ENCODE measurements around the gene KRTAP5-7. TPM values are rescaled to one million over a fixed set of nuclear protein-coding genes. Genes with fewer than 3 reads are reported as not detected.
A peak's percentile ranks its signal among the peaks of the same experiment; 100 is the strongest.

KRTAP5-7 gene
- total RNA-seq, 1 experiment from 2014 or later: not detected

GRCh38 chr11:71499546-71499945 lies 27.5 kb upstream of the KRTAP5-7 start:
- Mint-ChIP-seq H3K9me3 (ENCODE audit: unreplicated experiment) (no peaks in the 10 kb centered on the region), H3K4me3 (ENCODE audit: unreplicated experiment) (no peak overlapping the region), H3K27me3 (ENCODE audit: insufficient read depth, unreplicated experiment) (no peaks in the 10 kb centered on the region), H3K36me3 (ENCODE audit: insufficient read depth, unreplicated experiment) (peaks cover 41% of the 10 kb centered on the region), H3K4me1 (ENCODE audit: low read depth, unreplicated experiment) (no peaks in the 10 kb centered on the region), H3K27ac (ENCODE audit: unreplicated experiment) (no peak overlapping the region)
- Histone ChIP-seq H3K9me3 (no peaks in the 10 kb centered on the region), H3K4me1 (no peaks in the 10 kb centered on the region), H3K4me3 (ENCODE audit: low read depth, low read length) (no peak overlapping the region), H3K36me3 (ENCODE audit: control insufficient read depth, insufficient read depth, low read length) (peaks cover 11% of the 10 kb centered on the region), H3K27me3 (replicated peaks; ENCODE audit: control insufficient read depth, insufficient read depth, low read length) (no peaks in the 10 kb centered on the region)
- ChIA-PET POLR2A (no interaction called here), CTCF (no interaction called here)
- no TSS peak for BruUV-seq (replicated peaks)
- intact Hi-C loops (cut with micrococcal nuclease; ENCODE audit: unreplicated experiment): no loop called here
- DNase-seq: peak in 1 of 2 experiments; percentile 24
- no peak for TF ChIP-seq CTCF (IDR thresholded peaks at IDR 0.05; ENCODE audit: insufficient read depth in 1 of 2, low read depth in 1 of 2, low read length in 1 of 2, severe bottlenecking in 1 of 2, unreplicated experiment in 1 of 2)

GRCh38 chr11:71500601-71501021 lies 26.5 kb upstream of the KRTAP5-7 start:
- no peak overlapping the region for H3K27ac Mint-ChIP-seq (ENCODE audit: unreplicated experiment)
- H3K9me3 Mint-ChIP-seq (ENCODE audit: unreplicated experiment): no peaks in the 10 kb centered on the region
- POLR2A ChIA-PET: no interaction called here
- H3K36me3 Mint-ChIP-seq (ENCODE audit: insufficient read depth, unreplicated experiment): peaks cover 31% of the 10 kb centered on the region
- no peak overlapping the region for H3K4me3 Mint-ChIP-seq (ENCODE audit: unreplicated experiment)
- no peak for TF ChIP-seq CTCF (IDR thresholded peaks at IDR 0.05; ENCODE audit: insufficient read depth in 1 of 2, low read depth in 1 of 2, low read length in 1 of 2, severe bottlenecking in 1 of 2, unreplicated experiment in 1 of 2)
- peak in 1 of 2 experiments; percentile 41 for DNase-seq
- no peaks in the 10 kb centered on the region for H3K4me1 ChIP-seq
- H3K36me3 ChIP-seq (ENCODE audit: control insufficient read depth, insufficient read depth, low read length): peaks cover 10% of the 10 kb centered on the region
- no peaks in the 10 kb centered on the region for H3K27me3 ChIP-seq (replicated peaks; ENCODE audit: control insufficient read depth, insufficient read depth, low read length)
- BruUV-seq (replicated peaks): no TSS peak
- H3K4me3 ChIP-seq (ENCODE audit: low read depth, low read length): no peak overlapping the region
- intact Hi-C loops (cut with micrococcal nuclease; ENCODE audit: unreplicated experiment): no loop called here
- CTCF ChIA-PET: no interaction called here
- no peaks in the 10 kb centered on the region for H3K27me3 Mint-ChIP-seq (ENCODE audit: insufficient read depth, unreplicated experiment)
- H3K4me1 Mint-ChIP-seq (ENCODE audit: low read depth, unreplicated experiment): no peaks in the 10 kb centered on the region
- no peaks in the 10 kb centered on the region for H3K9me3 ChIP-seq

GRCh38 chr11:71501071-71501985 lies 25.7 kb upstream of the KRTAP5-7 start:
- CTCF ChIA-PET: no interaction called here
- Mint-ChIP-seq H3K9me3 (ENCODE audit: unreplicated experiment) (no peaks in the 10 kb centered on the region), H3K4me3 (ENCODE audit: unreplicated experiment) (no peak overlapping the region), H3K27ac (ENCODE audit: unreplicated experiment) (no peak overlapping the region), H3K36me3 (ENCODE audit: insufficient read depth, unreplicated experiment) (peaks cover 25% of the 10 kb centered on the region), H3K4me1 (ENCODE audit: low read depth, unreplicated experiment) (no peaks in the 10 kb centered on the region), H3K27me3 (ENCODE audit: insufficient read depth, unreplicated experiment) (no peaks in the 10 kb centered on the region)
- peak in 1 of 2 experiments; percentile 34 for DNase-seq
- Histone ChIP-seq H3K4me1 (no peaks in the 10 kb centered on the region), H3K9me3 (no peaks in the 10 kb centered on the region), H3K36me3 (ENCODE audit: control insufficient read depth, insufficient read depth, low read length) (peaks cover 10% of the 10 kb centered on the region), H3K4me3 (ENCODE audit: low read depth, low read length) (no peak overlapping the region), H3K27me3 (replicated peaks; ENCODE audit: control insufficient read depth, insufficient read depth, low read length) (no peaks in the 10 kb centered on the region)
- intact Hi-C loops (cut with micrococcal nuclease; ENCODE audit: unreplicated experiment): no loop called here
- BruUV-seq (replicated peaks): no TSS peak
- POLR2A ChIA-PET: no interaction called here
- no peak for TF ChIP-seq CTCF (IDR thresholded peaks at IDR 0.05; ENCODE audit: insufficient read depth in 1 of 2, low read depth in 1 of 2, low read length in 1 of 2, severe bottlenecking in 1 of 2, unreplicated experiment in 1 of 2)
